Measurements from ENCODE around the gene DLGAP3. TPM values are rescaled to one million over a fixed set of nuclear protein-coding genes. Genes with fewer than 3 reads are reported as not detected.
"Not testable (repeated sequence)": the region's sequence is repeated elsewhere in the genome, so short reads cannot be mapped to it uniquely, and the experiment has no call there.

Gene DLGAP3
- total RNA-seq, 1 donor from 2014 or later, result 0.18 TPM

GRCh38 chr1:34975771-34976170, 46.3 kb upstream of the DLGAP3 start:
- no peaks in the 10 kb centered on the region for H3K27me3 ChIP-seq (ENCODE audit: low read depth)
- intact Hi-C loops (cut with DNase I), result no loop called here
- H3K4me3 ChIP-seq, result no peak overlapping the region
- H3K27ac ChIP-seq, result no peak overlapping the region
- TF ChIP-seq CTCF (IDR thresholded peaks at IDR 0.05), result no peak
- no peak for ATAC-seq
- no peaks in the 10 kb centered on the region for H3K9me3 ChIP-seq
- peaks cover 11% of the 10 kb centered on the region for H3K36me3 ChIP-seq
- no peak for DNase-seq
- no peaks in the 10 kb centered on the region for H3K4me1 ChIP-seq

DNA sequence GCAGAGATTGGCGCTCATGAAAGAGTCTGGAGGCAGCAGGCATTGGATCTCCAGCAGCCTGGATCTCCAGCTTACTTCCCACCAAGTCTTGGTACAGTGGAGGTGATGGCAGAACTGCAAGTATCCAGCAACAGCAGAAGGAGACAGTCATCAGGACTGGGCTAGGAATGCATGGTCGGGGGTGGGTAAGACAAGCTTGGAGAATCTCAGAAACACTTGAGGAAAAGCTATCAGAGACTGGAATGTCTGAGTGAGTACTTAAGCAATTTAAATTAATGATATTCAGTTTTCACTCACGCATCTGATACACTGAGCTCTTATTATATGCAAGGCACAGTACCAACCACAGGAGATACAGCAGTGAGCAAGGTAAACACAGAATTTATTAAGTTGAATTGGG, 45.9 kb upstream of the DLGAP3 start:
- Histone ChIP-seq H3K4me3 (no peak overlapping the region), H3K4me1 (no peaks in the 10 kb centered on the region), H3K9me3 (no peaks in the 10 kb centered on the region), H3K27ac (no peak overlapping the region), H3K36me3 (peaks cover 7% of the 10 kb centered on the region), H3K27me3 (ENCODE audit: low read depth) (no peaks in the 10 kb centered on the region)
- DNase-seq, result no peak
- TF ChIP-seq CTCF (IDR thresholded peaks at IDR 0.05), result no peak
- ATAC-seq, result no peak
- intact Hi-C loops (cut with DNase I), result no loop called here

GRCh38 chr1:34974626-34975025, 45.2 kb upstream of the DLGAP3 start:
- no peak for TF ChIP-seq CTCF (IDR thresholded peaks at IDR 0.05)
- H3K27ac ChIP-seq, result no peak overlapping the region
- intact Hi-C loops (cut with DNase I), result no loop called here
- no peaks in the 10 kb centered on the region for H3K27me3 ChIP-seq (ENCODE audit: low read depth)
- ATAC-seq (no peak), DNase-seq (no peak)
- H3K4me1 ChIP-seq, result no peaks in the 10 kb centered on the region
- H3K36me3 ChIP-seq, result peaks cover 7% of the 10 kb centered on the region
- H3K9me3 ChIP-seq, result no peaks in the 10 kb centered on the region
- H3K4me3 ChIP-seq, result no peak overlapping the region

GRCh38 chr1:34973326-34973725, 43.9 kb upstream of the DLGAP3 start:
- no peaks in the 10 kb centered on the region for H3K36me3 ChIP-seq

GRCh38 chr1:34970829-34971228, 41.4 kb upstream of the DLGAP3 start:
- ATAC-seq, result no peak
- TF ChIP-seq CTCF (IDR thresholded peaks at IDR 0.05), result no peak
- H3K27me3 ChIP-seq (ENCODE audit: low read depth), result no peaks in the 10 kb centered on the region
- DNase-seq, result no peak
- intact Hi-C loops (cut with DNase I), result no loop called here
- no peak overlapping the region for H3K27ac ChIP-seq
- no peaks in the 10 kb centered on the region for H3K9me3 ChIP-seq
- H3K36me3 ChIP-seq, result no peaks in the 10 kb centered on the region
- no peaks in the 10 kb centered on the region for H3K4me1 ChIP-seq
- no peak overlapping the region for H3K4me3 ChIP-seq

More at GRCh38 chr1:34973326-34973725, 43.9 kb upstream of the DLGAP3 start:
- Histone ChIP-seq H3K4me1 (no peaks in the 10 kb centered on the region), H3K9me3 (no peaks in the 10 kb centered on the region), H3K4me3 (no peak overlapping the region), H3K27me3 (ENCODE audit: low read depth) (no peaks in the 10 kb centered on the region), H3K27ac (no peak overlapping the region)
- ATAC-seq (no peak), DNase-seq (no peak)
- TF ChIP-seq CTCF (IDR thresholded peaks at IDR 0.05), result no peak
- intact Hi-C loops (cut with DNase I), result no loop called here

- H3K27me3 ChIP-seq (ENCODE audit: low read depth), result no peaks in the 10 kb centered on the region
- no peak for TF ChIP-seq CTCF (IDR thresholded peaks at IDR 0.05)
- H3K9me3 ChIP-seq, result no peaks in the 10 kb centered on the region
- no peak overlapping the region for H3K27ac ChIP-seq
- intact Hi-C loops (cut with DNase I), result no loop called here
- H3K36me3 ChIP-seq, result no peaks in the 10 kb centered on the region
- H3K4me3 ChIP-seq, result no peak overlapping the region
- DNase-seq, result no peak
- no peak for ATAC-seq
- no peaks in the 10 kb centered on the region for H3K4me1 ChIP-seq
Observed at GRCh38 chr1:34970220-34970735, 40.8 kb upstream of the DLGAP3 start.

GRCh38 chr1:34968297-34968696, 38.8 kb upstream of the DLGAP3 start:
- ATAC-seq; intact Hi-C loops (cut with DNase I); H3K27ac ChIP-seq; DNase-seq; H3K4me3 ChIP-seq; H3K4me1 ChIP-seq; H3K36me3 ChIP-seq; H3K9me3 ChIP-seq; H3K27me3 ChIP-seq (ENCODE audit: low read depth): not testable (repeated sequence)

GRCh38 chr1:34967672-34968071, 38.2 kb upstream of the DLGAP3 start:
- H3K27ac ChIP-seq; H3K4me1 ChIP-seq; DNase-seq; ATAC-seq; H3K36me3 ChIP-seq; H3K9me3 ChIP-seq; intact Hi-C loops (cut with DNase I); H3K27me3 ChIP-seq (ENCODE audit: low read depth); H3K4me3 ChIP-seq: not testable (repeated sequence)

All from lower lobe of right lung (tissue), 2 donors.